Measurements from ENCODE around the gene LRRC32. TPM values are rescaled to one million over a fixed set of nuclear protein-coding genes. Genes with fewer than 3 reads are reported as not detected.

The LRRC32 gene
- 25.8 TPM for total RNA-seq

GRCh38 chr11:76670485-76671236 is at the start of gene LRRC32:
Gene LRRC32 (minus strand): TSS chr11:76670747. CDS start chr11:76665954, 4,793 bp downstream.

Other genes with a start within 250 kb of the LRRC32 start
- gene EMSY, start 225.7 kb downstream of the LRRC32 start, total RNA-seq = 63.1 TPM
- gene TSKU, start 112.6 kb upstream of the LRRC32 start, total RNA-seq = 31.2 TPM
- 23.0 TPM for gene ACER3, start 190.2 kb upstream of the LRRC32 start, total RNA-seq

All from camera-type eye (tissue), 1 donor.